GM21515 (cell line): ENCODE results near the gene MAP2K3.

Experiments used
- ATAC-seq: cut with Tn5 transposase; IDR thresholded peaks from one replicate; pipeline ENCODE4 v1.9.1; 2021; ENCODE audit not compliant: unreplicated experiment

MAP2K3 gene

GRCh38 chr17:21252796-21253645 lies 31.5 kb upstream of the MAP2K3 start, which contains the start of gene NATD1:
TSS of gene NATD1 (minus strand) at chr17:21253410. CDS start at chr17:21253264, 146 bp downstream.
- ATAC-seq, result peak; percentile 68

GRCh38 chr17:21253646-21254441 lies 30.7 kb upstream of the MAP2K3 start:
- peak; percentile 10 for ATAC-seq

GRCh38 chr17:21258593-21258992 lies 25.9 kb upstream of the MAP2K3 start:
- no peak for ATAC-seq

- ATAC-seq, result no peak
These were observed 22.1 kb upstream of the MAP2K3 start for GRCh38 chr17:21262259-21262993.

- no peak for ATAC-seq
These were observed 21.1 kb upstream of the MAP2K3 start for GRCh38 chr17:21263376-21263775.

- no peak for ATAC-seq
These were observed 15.8 kb upstream of the MAP2K3 start for GRCh38 chr17:21268596-21269188.

GRCh38 chr17:21269394-21269793 lies 15.1 kb upstream of the MAP2K3 start:
- ATAC-seq, result no peak

- ATAC-seq, result no peak
These were observed 12.9 kb upstream of the MAP2K3 start for GRCh38 chr17:21271454-21272183.

- ATAC-seq, result no peak
These were observed 12.3 kb upstream of the MAP2K3 start for GRCh38 chr17:21272250-21272649.

GRCh38 chr17:21272881-21273792 lies 11.4 kb upstream of the MAP2K3 start:
- no peak for ATAC-seq

GRCh38 chr17:21275047-21275578 lies 9.4 kb upstream of the MAP2K3 start:
- ATAC-seq, result peak; percentile 9

GRCh38 chr17:21275579-21276263 lies 8.8 kb upstream of the MAP2K3 start:
- peak; percentile 91 for ATAC-seq

GRCh38 chr17:21276264-21276588 lies 8.3 kb upstream of the MAP2K3 start:
- no peak for ATAC-seq

- ATAC-seq, result no peak
These were observed 7.2 kb upstream of the MAP2K3 start for GRCh38 chr17:21277332-21277731.

- ATAC-seq, result no peak
These were observed 5.9 kb upstream of the MAP2K3 start for GRCh38 chr17:21278450-21279197.

- ATAC-seq, result no peak
These were observed 5.3 kb upstream of the MAP2K3 start for GRCh38 chr17:21279198-21279535.

GRCh38 chr17:21279582-21279981 lies 4.9 kb upstream of the MAP2K3 start:
- no peak for ATAC-seq

- ATAC-seq, result peak; percentile 26
These were observed 4.4 kb upstream of the MAP2K3 start for GRCh38 chr17:21280081-21280518.
